HG03571 (cell line): ENCODE data around the gene TTLL8.

Experiments
- ATAC-seq: cut with Tn5 transposase; IDR thresholded peaks from one replicate; pipeline ENCODE4 v1.9.1; 2021; ENCODE audit not compliant: unreplicated experiment

TTLL8 gene

DNA sequence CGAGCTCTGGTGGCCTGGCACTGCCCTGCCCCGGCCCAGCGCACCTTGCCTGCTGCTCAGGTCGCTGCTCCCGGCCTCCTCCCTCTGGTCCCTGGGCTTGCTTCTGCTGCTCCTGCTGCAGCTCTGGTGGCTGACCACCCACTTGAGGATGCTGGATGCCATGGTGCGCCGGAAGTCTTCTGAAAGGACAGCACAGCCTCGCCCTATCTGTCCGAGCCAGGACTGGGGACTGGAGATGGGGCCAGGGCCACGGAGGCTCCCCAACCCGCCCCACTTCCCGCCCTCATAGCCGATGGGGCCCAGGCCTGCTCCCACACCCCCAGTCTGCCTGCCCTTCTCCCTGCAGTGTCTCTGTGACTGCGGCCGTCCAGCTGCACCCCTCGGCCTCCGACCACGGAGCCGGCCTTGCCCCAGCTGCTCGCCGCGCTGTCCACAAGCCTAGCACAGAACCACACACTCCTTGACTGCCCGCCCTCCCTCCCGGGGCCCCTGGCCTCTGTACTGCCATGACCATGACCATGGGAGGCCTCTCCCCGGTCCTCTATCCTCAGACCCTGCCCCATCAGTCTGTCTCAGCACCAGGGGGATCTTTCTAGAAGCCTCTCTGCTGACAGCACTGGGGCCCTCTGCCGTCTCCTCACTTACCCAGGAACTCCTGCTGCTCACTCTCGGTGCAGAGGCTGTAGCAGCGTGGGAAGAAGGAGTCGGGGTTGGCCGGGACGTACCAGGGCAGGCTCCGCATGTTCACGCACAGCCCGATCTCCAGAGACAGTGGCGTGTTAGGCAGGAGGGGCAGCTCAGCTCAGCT lies 12.7 kb downstream of the TTLL8 start:
- no peak for ATAC-seq

DNA sequence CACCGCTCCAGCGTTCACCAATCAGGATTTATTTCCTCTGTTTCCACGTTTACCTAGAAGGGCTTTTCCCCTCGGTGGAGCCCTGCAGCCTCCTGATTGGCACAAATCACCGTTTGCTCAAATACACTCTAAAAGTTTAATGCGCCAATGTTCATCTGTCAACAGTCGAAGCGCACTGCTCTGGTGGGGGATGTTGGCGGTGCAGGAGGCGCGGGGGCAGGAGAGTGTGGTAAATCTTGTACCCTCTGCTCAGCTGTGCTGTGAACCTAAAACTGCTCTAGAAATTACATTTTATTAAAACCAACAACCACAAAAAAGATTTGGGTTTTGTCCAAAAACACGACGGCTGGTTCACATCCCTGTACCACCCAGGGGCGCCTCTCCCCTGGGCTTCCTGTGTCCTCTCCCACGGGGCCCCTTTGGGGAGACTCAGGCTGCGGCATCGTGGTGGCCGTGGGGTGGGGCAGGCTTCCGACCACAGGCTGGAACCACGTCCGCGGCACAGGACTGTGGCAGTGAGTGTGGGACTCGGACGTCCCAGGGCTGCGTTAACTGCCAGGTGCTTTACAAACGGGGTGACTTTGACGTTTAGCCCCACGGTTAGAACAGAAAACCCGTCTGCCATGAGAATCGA lies 13.5 kb downstream of the TTLL8 start:
- no peak for ATAC-seq

DNA sequence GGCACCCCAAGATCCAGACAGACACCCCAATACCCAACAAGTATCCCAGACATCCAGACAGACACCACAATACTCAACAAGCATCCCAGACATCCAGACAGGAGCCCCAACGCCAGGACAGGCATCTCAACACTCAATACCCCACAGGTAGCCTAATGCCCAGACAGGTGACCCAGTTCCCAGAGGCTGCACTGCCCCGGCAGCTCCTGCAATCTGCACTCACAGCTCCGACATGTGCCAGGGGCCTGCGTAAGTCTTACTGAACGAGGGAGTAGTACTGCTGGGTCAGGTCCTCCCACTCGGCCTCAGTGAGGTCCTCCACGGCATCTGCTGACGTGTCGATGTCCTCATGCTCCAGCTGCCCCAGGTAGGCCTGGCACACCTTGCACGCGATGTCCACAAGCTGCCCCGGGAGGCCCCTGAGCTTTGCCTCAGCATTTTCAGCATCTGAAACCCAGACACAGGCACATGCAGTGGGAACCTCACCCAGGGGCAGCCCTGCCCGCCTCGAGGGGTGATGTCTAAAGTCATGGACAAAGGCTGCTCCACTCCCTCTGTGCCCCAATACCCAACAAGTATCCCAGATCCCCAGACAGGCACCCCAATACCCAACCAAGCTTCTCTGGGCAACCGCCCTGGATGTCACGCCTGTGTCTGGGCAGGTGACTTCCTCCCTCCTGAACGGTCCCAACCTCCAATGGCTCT lies 16.6 kb downstream of the TTLL8 start:
- no peak for ATAC-seq

DNA sequence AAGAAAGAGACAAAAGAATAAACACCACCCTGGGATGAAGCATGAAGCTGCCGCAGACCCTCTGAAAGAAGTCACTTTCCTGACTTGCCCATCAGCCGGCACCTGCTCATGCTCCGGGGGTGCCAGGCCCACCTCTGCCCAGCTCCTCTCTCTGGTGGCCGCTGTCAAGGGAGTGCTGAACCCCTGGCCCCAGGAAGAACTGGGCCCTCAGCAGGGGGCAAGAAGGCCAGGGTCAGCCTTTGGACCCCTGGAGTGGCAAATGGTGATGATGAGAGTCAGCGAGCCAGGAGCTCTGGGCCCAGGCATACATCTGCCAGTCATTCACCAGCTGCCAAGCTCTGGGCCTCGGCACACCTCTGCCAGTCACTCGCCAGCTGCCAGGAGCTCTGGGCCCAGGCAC lies 17.4 kb downstream of the TTLL8 start:
- ATAC-seq = no peak

DNA sequence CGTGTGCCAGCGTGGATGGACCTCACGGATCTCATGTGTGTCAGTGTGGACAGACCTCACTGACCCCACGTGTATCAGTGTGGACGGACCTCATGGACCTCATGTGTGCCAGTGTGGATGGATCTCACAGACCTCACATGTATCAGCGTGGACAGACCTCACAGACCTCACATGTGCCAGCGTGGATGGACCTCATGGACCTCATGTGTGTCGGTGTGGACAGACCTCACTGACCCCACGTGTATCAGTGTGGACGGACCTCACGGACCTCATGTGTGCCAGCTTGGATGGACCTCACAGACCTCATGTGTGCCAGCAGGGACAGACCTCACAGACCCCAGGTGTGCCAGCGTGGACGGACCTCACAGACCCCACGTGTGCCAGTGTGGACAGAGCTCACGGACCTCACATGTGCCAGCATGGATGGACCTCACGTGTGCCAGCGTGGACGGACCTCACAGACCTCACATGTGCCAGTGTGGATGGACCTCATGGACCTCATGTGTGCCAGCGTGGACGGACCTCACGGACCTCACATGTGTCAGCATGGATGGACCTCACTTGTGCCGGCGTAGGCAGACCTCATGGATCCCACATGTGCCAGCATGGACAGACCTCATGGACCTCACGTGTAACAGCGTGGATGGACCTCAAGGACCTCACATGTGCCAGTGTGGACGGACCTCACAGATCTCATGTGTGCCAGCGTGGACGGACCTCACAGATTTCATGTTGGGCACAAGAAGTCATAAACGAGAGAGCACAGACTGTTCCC lies 18.2 kb downstream of the TTLL8 start:
- ATAC-seq = no peak

DNA sequence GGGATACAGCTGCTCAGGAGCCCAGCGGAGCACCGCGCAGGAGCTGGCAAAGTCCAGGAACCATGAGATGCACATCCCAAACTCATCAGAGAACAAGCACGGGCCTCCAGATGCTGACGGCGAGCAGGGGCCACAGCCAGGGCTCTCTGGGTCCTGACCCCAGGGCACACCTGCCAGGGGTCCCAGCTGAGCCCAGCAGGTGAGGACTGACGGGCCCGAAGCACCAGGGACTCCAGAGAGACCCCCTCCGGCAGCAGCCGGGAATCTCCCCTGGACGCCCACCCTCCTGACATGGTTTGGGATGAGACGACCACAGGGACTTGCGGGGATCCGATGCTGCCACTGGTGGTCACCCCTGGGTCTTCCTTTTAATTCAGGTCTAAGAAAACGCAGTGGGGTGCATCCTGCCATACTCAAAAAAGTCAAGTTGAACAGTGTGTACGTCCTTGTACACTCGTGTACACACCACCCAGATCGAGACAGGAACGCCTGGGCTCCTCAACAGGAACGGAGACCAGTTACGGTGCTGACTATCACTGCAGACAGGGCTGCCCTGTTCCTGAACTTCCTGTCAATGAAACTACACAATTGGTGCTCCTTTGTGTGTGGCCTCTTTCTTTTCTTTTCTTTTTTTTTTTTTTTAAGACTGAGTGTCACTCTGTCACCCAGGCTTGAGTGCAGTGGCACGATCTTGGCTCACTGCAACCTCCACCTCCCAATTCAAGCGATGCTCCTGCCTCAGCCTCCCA lies 21.9 kb downstream of the TTLL8 start:
- no peak for ATAC-seq

DNA sequence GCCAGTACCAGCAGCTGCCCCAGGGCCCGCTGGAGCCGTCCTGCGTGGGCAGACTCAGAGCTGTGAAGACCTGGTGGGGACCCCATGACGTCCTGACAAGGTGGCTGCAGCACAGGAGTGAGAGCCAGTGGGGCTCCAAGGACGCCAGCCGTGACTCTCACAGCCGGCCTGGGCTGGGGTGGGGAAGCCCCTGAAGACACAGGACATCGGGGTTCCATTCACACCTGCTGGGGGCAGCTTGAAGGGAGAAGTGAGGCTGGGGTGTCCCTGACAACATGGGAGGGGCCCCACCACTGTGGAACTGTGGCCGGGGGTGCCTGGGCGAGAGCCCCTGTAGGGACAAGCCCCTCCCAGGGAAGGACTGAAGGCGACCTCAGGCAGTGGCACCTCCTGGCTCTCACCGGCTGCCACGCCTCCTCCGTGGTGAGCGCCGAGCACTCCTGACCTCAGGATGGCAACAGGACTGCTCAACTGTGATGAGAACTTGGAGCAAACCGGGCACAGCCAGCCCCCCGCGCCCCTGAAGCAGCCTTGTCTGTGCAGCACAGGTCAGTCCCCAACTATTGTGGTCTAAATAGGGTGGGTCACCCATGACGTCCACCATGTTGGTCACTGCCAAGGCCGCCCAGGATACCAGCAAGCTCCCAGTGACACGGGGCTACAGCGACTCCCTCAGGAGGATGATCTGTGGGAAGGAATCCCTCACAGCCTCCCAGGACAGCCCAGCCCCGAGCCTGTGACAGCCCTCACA lies 22.8 kb downstream of the TTLL8 start:
- ATAC-seq = no peak

DNA sequence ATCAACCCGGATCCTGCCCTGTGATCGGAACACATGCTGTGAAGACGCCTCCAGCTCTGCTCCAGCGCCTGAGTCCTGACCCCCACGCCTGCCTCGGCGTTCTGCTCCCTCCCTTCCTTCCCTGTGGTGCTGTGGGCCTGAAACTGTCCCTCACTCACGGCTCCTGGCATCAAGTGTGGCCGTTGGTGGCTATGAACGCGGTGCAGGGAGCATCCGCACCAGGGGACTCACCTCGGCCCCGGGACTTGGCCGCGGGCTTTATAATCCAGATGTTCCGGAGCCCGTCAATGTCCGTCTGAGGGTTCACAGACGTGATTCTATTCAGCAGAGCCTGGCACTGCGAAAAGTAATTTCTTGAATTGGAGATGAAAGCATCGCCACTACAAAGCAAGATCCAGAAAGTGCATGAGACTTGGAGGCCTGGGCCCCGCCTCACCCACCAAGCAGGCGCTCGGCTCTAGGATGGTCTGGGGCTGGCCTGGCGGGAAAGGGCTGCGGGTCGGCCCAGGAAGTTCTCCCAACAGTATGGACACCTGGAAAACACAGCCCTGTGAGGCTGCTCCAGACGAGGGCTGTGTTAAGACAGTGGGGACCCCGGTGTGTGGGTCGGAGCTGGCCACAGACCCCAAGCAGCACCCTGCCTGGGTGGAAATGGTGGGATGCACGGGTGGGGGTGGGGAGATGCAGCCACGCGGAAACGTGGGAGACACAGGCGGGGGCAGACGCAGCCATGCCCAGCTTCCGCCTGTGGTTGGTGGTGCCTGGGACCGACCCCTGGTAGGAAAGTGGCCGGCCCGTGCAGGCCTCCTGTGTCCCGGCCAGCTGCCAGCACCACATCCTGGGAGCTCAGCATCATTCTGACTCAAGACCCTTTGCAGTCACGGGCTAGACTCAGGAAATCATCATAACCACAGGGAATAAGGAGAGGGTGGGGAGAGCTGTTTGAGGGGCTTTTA lies 23.7 kb downstream of the TTLL8 start:
- no peak for ATAC-seq

DNA sequence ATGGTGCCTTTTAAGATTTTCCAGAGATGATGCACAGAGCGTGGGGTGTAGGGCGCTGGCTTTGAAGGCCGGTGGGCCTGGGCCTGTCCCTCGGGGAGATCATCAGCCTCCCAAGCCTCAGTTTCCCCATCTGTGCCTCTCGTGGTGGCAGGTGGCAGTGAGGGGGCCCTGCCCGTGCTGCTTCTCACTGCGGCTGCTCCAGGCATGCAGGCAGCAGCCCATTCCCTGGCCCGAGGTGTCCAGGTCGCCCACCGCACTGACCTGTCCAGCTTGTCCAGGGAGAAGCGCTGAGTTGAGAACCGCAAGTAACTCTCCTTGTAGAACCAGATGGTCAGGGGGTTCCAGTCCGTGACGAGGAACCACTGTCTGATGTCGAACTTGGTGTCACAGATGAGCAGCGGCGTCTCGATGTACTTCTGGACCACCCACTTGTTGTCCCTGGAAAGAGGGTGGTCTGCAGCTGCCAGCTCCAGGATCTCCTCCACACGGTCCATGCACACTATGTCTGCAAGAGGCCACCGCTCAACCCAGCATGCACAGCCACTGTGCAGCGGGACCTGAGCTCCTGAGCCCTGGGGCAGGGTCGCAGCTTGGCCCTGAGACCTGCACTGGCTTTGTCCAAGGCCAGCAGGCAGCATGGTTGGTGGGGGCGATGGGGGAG lies 25.0 kb downstream of the TTLL8 start:
- no peak for ATAC-seq

DNA sequence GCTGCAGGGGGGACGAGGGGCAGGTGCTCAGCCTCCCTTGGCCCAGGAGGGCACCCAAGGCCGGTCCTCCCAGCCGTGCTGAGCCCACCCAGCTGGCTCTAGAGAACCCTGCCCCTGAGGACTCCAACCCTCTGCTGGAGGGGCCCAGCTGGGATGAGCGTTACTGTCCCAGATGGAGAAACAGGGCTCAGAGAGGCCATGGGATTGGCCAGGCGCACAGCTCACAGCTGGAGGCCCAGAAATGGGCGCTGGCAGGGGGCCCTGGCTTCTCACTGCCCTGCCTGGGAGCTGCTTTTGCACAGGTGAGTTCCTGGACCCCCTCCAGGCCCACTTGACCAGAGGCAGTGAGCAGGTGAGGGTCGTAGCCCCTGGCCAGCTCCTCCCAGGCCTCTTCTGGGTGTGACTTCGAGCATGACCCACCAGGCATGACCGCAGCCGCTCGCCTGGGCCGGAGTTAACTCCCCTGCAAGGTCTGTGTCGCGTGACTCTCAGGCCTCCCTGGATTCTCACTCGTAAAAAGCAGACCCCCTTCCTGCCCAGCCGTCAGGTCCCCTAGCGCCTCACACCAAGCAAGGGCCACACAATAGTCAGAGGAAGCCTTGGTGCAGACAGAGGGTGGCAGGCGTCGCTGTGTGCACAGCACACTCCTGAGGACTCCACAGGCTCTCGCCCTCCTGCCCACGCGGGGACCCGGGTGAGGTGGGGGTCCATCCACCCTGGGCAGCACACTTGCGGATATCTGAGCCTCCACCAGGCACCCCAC lies 25.8 kb downstream of the TTLL8 start:
- ATAC-seq = no peak

GRCh38 chr22:50031189-50032091 lies 26.7 kb downstream of the TTLL8 start:
- no peak for ATAC-seq

DNA sequence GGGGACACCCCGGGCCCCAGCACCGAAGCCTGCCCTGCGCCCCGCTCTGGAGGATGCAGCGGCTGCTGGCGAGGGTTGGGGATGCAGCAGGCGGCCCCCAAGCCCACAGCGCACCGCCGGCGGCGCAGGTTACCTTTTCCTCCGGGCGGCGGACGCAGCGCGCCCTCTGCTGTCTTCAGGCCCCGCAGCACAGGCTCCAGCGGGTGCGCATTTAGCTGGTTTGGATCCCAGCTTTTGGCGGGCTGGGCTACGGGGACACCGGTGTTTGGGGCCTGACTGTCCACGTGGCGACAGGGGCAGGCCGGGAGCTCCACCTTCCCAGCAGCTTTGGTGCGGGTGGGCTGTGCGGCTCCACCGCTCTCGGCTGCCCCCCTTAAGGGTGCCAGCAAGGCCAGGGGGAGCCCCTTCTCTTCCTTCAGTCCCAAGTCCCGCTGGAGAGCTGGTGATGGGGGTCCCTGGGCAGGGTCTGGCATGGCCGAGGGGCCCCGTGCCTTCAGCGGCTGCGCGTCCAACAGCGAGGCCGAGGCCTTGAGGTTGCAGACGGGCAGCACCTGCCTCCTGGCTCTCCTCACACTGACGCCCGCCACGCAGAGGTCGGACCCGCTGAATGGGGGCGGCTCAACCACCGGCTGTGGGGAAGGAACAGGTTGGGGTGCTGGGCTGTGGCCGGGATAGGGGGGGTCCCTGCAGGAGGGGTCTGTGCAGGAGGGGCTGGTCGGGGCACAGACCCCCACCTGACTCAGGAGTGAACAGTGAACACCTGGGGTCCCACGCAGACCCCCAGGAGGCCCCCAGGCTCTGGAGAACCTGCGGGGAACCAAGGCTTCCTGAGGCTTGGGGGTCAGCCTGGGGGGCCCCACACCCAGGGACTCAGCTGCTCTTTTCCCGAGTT lies 27.6 kb downstream of the TTLL8 start:
- no peak for ATAC-seq

- no peak for ATAC-seq
Observed at GRCh38 chr22:50027639-50028537, 30.2 kb downstream of the TTLL8 start.

- ATAC-seq = no peak
Observed at GRCh38 chr22:50025993-50026392, 32.1 kb downstream of the TTLL8 start.
